Limb (tissue), 2 donors: ENCODE results near the gene ALDH3A2.
"Not testable (repeated sequence)": the region's sequence is repeated elsewhere in the genome, so short reads cannot be mapped to it uniquely, and the experiment has no call there.

Experiments
- DNase-seq, 2 donors: peaks; one replicate each; pipeline ENCODE4 v3.0.0-alpha.2; 2016; ENCODE audit errors: extremely low spot score in 2 of 2

The ALDH3A2 gene

DNA sequence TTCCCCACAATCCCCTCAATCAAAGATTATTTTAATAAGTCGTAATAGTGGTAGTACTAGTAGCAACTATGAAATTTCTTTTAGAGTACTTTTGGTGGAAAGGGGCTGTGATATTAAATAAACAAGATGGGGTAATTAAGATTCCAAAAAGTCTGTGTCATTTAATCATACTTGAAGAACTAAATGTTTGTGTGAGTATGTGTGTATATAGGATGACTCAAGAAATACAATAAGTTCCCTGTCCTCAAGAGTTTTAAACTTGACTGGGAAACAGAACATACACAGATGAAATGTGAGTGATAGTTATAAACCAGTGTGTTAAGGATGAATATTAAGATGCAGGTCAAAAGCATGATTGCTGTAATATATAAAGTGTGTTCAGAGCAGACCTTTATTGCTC lies 2.3 kb downstream of the ALDH3A2 start:
- DNase-seq = no peak

DNA sequence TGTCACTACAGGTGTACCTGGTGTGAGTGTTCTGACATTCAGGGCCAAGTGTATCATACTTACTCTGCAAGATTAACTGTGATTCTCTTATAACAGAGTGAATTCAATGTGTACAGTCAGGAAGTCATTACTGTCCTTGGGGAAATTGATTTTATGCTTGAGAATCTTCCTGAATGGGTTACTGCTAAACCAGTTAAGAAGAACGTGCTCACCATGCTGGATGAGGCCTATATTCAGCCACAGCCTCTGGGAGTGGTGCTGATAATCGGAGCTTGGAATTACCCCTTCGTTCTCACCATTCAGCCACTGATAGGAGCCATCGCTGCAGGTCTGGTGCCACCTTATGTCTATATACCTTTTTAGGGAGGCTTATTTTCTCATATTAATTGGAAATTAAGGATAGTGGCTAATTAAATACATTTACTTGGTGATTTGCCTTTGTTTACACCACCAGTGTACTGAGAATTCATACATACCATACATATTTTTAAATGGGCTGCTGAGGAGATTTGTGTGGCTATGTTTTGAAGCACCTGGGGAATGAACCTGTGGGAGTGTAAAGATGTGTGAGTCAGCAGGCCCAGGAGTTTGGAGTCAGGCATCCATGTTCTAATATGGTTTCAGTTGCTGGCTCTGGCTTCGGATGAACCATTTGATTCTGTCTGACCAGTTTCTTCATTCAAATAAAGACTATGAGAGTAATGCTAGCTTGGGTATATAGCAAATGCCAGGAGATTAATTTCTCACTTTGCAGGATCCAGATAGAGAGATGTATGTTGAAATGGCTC lies 3.1 kb downstream of the ALDH3A2 start:
- DNase-seq = no peak

DNA sequence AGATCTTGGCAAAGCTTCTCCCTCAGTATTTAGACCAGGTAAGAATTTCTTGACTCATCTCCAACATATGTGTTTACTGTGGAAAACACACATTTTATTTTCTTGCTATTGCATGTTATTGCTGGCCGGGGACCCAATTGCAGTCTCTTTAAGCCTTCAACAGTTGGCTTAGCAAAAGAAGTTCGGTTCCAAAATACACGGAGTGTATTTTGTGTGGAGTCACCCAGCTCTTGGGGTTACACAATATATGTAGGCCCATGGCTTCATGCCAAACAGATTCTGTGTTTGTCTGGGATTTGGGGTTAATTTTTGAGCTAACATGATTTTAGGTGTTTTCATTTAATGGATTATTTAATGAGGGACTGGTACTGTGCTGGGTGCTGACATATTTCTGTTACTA lies 4.0 kb downstream of the ALDH3A2 start:
- no peak for DNase-seq

DNA sequence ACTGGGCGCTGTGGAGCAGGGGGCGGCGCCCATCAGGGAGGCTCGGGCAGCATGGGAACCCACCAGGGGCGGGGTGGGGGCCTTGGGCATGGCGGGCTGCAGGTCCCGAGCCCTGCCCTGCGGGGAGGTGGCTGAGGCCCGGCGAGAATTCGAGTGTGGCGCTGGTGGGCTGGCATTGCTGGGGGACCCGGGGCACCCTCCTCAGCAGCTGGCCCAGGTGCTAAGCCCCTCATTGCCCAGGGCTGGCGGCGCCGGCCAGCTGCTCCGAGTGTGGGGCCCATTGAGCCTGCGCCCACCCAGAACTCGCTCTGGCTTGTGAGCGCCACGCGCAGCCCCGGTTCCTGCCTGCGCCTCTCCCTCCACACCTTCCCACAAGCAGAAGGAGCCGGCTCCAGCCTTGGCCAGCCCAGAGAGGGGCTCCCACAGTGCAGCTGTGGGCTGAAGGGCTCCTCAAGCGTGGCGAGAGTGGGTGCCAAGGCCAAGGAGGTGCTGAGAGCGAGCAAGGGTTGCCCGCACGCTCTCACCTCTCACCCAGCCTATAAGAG lies 5.9 kb downstream of the ALDH3A2 start:
- no peak for DNase-seq

DNA sequence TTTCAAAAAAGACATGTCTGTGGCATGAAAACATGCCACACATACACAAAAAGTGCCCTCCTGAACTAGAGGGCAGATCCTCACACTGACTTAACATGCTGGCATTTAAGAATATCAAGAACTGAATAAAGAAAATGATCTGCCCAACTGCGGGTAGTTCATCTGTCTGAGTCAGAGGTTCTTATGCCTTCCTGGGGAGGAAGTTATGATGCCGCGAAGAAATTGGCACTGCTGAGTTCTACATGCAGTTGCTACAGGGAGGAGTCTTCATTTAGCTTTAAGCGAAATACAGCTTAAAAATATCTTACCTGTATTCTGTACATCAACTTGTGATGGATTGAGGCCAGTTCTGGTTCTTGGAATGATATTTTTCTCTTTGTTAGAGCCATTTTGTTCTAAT lies 6.3 kb downstream of the ALDH3A2 start:
- no peak for DNase-seq

DNA sequence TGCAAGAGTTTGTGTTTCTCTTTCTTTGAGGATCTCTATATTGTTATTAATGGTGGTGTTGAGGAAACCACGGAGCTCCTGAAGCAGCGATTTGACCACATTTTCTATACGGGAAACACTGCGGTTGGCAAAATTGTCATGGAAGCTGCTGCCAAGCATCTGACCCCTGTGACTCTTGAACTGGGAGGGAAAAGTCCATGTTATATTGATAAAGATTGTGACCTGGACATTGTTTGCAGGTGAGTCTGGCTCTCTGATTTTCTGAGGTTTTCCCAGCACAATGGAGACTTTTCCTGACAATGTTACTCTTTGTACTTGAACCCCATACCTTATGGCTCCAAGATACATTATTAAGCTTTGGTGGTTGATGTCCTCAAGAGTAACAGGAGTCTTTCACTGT lies 7.8 kb downstream of the ALDH3A2 start:
- no peak for DNase-seq

DNA sequence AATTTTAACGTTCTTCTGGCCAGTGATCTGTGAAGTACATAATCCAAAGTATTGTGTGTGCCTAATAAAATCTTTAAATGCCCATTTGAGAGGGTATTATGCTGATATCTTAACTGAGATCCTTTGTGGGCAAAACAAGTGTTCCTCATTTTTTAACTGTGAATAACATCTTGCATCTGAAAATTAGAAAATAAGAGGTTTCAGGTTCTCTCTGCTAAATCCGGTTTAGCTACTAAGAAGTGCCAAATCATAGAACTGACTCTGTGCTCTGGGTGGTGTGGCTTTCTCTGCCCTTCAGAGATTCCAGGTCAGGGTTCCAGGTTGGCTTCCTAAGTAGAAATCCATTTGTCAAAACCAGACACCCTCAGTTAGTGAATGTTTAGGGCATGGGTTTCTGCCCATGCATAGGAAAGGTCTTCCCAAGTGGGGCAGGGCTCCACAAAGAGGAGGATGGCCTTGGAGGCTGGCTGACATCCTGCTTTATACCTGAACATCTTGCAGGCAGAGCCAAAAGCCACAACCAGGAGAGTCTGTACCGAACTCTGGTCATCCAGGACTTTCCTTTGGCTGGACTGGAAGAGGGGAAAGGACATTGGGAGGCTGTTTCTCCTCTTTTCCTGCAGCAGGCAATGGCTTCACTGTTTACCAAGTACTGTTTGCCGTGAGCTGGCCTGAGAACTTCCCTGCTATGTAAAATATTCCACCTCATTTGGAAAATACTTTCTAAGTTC lies 8.5 kb downstream of the ALDH3A2 start:
- DNase-seq = no peak

DNA sequence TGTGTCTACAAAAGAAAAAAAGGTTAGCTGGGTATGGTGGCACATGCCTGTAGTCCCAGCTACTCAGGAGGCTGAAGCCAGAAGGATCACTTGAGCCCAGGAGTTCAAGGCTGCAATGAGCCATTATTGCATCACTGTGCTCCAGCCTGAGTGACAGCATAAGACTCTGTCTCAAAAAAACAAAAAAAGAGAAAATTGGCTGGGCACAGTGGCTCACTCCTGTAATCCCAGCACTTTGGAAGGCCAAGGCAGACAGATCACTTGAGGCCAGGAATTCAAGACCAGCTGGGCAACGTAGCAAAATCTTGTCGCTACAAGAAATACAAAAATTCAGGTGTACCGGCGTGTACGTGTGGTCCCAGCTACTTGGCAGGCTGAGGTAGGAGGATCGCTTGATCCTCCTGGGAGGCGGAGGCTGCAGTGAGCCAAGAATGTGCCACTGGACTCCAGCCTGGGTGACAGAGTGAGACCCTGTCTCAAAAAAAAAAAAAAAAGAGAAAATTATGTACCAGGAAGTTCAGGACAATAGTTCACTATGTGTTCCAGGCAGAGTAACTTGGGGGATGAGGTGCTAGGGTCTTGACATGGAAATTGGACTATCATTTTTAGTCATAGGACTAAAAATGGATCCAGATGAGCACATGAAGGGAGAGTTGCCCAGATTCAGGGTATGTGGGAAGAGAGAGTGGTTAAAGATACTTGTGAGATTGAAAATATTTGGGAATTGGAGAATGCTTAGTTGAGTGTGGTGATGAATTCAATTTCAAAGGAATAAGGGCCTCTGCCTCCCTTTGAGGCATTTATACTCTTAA lies 11.0 kb downstream of the ALDH3A2 start:
- DNase-seq = no peak

DNA sequence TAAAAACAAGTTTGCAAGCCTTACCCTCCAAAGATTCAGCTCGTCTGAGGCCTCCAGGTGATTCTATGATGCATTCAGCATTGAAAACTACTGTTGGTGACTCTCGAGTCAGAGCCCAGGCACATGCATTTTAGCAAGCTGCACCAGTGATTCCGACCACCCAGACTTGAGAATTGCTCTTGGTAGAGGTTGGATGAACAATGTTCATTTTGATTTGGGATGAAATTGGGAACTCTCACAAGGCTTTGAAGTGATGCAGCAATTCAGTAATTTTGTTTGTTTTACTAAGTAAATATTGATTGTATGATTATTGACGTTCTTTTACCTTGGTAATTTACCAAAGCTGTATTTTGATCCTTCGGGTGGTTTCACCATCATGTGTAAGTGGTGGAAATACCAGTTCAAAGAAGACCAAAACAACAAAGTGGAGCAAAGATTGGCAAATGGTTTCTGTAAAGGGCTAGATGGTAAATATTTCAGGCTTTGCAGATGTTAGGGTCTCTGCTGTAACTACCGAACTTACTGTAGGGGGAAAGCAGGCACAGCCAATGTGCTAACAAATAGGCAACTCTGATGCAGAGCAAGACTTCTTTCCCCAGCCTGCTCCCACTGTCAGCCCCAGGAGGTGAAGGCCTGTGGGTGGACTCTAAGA lies 11.8 kb downstream of the ALDH3A2 start:
- no peak for DNase-seq

DNA sequence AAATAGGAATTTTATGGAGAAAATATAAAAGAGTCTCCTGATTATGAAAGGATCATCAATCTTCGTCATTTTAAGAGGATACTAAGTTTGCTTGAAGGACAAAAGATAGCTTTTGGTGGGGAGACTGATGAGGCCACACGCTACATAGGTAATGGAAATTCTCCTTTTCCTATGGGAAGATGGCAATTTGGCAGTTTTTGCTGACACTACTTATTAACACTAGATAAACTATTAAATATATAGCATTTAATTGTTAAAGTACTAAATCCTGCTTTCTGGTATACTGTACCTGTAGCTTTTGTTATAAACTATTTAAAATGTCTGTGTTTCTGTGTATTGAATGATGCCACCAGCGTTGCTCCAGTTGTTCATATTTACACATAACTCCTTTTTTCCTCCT lies 12.6 kb downstream of the ALDH3A2 start:
- no peak for DNase-seq

DNA sequence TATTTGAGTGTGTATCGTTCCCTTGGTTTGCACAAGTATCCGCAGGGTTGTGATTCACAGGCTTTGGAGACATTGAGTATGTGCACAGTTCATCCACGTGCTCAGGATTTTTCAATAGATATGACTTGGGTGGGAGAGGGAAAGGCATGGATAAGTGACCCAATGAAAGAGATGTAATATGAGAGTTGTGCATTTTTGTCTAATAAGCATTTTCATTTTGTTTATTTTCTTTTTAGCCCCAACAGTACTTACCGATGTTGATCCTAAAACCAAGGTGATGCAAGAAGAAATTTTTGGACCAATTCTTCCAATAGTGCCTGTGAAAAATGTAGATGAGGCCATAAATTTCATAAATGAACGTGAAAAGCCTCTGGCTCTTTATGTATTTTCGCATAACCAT lies 14.5 kb downstream of the ALDH3A2 start:
- DNase-seq = no peak

DNA sequence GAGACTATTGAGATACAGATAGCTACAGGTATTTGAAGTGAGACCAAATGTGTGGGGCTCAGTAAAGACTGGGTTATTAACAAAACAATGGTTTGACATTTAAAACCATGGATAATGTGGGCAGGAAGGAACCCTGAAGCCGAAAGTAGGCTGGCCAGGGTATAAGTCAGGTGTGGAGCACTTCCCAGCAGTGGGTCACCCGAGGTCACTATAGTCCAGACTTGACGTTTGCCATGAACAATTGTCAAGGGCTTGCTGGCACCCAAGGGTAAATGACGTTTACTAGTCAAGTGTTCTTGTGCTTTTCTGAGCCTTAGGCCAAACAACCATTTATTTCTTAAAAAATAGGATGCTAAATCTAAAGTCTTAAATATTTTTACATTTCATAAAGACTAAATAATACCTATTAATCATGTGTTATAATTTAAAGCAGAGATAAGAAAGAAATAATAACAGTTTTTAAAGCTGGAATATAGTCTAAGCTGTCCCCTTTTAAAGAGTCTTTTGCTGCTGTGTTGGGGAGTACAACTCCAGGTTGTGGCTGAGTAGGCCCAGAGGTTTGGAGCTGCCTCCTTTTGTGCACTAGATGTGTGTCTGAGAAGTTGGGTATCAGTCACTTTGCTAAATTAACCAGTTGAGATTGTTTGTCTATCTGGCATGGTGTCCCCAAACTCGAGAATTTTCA lies 15.7 kb downstream of the ALDH3A2 start:
- no peak for DNase-seq

DNA sequence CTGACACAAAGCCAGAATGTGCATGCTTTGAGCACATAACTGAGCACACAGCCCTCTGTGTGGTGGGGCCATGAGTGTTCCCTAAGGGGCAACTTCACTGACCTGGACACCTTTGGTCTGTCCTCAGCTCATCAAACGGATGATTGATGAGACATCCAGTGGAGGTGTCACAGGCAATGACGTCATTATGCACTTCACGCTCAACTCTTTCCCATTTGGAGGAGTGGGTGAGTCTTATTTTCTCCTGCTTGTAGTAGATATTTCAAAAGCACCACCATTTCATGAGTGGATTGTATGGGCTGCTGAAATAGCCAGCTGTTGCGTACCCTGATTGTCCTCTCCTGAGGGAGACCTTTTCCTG lies 16.2 kb downstream of the ALDH3A2 start:
- no peak for DNase-seq

DNA sequence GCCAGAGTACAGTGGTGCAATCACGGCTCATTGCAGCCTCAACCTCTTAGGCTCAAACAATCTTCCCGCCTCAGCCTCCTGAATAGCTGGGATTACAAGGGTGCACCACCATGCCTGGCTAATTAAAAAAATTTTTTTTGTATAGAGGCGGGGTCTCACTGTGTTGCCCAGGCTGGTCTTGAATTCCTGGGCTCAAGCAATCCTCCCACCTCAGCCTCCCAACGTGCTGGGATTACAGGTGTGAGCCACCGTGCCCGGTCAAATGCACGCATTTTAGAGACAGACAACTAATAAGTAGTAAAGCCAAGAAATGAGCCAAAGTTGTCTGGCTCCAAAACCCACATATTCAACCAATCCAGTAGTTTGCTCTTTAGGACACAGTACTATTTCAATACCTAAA lies 21.1 kb downstream of the ALDH3A2 start:
- not testable (repeated sequence) for DNase-seq

DNA sequence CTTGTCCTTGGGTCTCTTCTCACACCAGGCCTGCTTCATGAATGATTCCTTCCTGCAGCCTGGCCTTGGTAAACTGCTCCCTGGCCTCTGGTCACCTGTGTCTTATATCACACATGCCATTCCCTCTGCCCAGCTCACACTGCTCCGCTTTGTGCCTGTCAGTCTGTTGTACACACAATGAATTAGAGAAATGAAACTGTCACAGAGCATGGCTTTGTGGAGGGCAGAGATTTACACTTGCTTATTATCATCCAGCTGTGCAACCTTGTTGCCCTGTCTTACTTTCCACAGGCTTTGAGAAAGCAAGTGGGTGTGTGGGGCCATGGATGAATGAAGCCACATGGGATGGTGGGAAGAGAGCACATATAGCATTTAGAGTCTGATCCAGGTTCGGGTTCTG lies 22.4 kb downstream of the ALDH3A2 start:
- DNase-seq = no peak

DNA sequence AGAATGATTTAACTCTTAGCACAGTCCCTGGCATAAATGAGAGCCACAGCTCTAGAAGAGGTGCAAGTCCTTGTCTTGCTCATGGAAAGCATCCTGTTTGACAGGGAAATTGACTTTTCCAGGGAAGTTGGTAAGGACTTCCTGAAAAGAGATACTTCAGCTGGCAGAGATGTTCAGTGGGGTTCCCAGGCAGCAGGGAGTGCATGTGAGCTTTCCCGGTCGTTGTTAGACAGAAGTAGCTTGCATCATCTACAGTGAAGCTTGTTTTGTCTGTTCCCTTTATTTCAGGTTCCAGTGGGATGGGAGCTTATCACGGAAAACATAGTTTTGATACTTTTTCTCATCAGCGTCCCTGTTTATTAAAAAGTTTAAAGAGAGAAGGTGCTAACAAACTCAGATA lies 22.9 kb downstream of the ALDH3A2 start:
- no peak for DNase-seq

DNA sequence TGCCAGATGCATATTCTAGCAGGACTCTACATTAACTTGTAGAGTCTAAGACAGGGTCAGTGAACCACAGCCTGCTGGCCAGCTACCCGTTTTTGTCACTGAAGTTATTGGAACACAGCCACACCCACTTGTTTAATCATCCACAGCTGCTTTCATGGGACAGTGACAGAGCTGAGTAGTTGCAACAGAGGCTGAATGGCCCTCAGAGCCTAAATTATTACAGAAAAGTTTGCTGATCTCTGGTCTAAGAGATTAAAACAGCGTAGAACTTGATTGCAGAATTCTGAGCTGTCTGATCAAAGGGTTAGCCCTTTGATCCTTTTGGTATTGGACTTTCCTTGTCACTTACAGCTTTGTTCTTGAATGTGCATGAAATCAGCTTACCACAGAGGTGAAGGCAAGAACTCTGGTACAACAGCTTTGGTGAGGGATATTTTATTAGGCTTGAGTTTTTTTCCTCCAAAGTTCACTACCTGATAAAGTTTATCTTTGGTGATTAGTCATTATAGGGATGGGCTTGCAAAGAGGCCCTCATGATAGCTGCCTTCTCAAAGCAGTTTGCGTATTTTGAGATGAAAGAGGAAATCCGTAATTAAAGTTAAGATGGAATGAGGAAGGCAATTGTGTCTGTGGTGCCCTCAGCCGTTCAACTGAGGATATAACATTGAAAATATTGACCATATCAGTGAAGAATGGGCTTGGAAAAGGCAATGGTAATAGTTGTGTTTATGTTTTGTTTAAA lies 23.6 kb downstream of the ALDH3A2 start:
- no peak for DNase-seq

DNA sequence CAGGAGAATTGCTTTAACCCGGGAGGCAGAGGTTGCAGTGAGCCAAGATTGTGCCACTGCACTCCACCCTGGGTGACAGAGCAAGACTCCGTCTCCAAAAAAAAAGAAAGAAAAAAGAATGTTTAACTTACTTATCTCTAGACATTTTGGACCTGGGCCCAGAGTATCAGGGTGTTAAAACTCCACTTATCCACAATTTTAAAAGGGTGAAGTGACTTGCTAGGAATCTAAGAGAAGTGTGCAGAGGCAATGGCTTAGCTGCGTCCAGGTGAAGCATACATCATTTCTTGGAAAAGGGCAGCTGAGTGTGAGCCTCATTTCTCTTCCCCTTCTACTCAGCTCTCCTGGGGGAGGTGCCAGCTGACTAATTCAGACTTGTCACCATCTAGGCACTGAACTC lies 25.1 kb downstream of the ALDH3A2 start:
- DNase-seq = no peak

DNA sequence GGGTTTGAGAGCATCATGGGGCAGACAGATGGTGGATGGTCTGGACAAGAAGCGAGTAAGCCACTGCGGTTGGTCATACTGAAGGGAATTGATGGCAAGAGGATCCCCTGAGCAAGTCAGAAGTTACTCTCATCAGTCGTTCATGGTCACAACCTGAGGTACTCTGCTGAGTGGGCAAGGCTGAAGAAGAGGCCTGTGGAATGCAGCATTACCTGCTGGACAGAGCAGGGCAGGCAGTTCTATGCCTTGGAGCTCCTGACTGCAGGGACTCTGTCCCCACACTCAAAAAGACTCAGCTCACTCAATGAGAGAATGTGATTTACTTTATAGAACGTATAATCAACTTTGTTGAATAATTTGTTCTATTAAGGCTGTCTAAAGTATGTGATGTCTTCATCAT lies 28.3 kb downstream of the ALDH3A2 start:
- no peak for DNase-seq

DNA sequence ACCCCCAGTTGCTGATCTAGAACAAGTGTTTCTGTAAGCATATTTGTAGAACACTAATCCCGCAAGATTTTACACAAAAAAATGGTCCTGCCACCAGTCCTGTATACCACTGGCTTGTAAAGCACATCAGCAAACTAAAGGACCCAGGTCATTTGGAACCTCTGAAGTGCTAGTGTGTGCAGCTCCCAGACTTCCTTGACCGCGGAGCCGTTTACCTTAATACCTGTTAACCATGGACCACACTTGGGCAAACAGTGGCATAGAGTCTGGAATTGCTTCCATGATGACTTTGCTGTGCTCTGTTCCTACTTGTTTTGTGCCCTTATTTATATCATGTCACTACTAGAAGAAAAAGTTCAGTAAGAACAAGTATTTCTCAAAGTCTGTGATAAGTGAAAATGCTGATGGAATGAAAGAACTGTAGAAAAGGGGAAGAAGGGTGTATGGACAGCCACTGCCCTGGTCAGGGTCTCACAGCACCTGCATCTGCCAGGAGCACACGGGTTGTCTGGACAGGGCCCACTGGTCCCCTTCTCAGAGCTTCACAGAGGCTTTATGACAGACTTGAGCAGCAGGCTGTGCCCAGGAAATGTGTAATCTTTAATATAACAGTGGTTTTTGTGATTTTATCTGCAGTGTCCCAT lies 29.3 kb downstream of the ALDH3A2 start:
- DNase-seq = no peak
